Spleen (tissue), 7 donors: ENCODE measurements around the gene NAP1L3.

Source experiments
- CTCF ChIP-seq, 11 experiments: fragments of 200-600 bp in 7 of 11; fragments of 450-650 bp in 4 of 11; sonication (generic) in 4 of 11; IDR thresholded peaks in 8 of 11; conservative IDR thresholded peaks in 3 of 11; 1 replicate in 7 of 11; 2 replicates in 4 of 11; pipeline versions ENCODE4 v1.4.0 to v1.8.0; 2016 to 2021; ENCODE audit warnings: antibody characterized with exemption in 11 of 11, inconsistent platforms in 4 of 11, mild to moderate bottlenecking in 1 of 11
- POLR2A ChIP-seq, 3 donors: fragments of 450-650 bp; IDR thresholded peaks; one replicate each; pipeline ENCODE4 v1.5.1; 2017; ENCODE audit warnings: antibody characterized with exemption in 3 of 3, mild to moderate bottlenecking in 1 of 3
- POLR2AphosphoS5 ChIP-seq, 3 donors: sonication (generic); formaldehyde crosslinking; IDR thresholded peaks; one replicate each; pipeline ENCODE4 v1.5.1; 2017; ENCODE audit warnings: antibody characterized with exemption in 3 of 3
- donor health status: DM: no; HTN: no; CAD: no; lungs with moderate emphysema.
- donor health status: DM: no; HTN: no; CAD: no.
- donor health status: DM: no; HTN: no; CAD: no.

- no peak for TF ChIP-seq CTCF (IDR thresholded peaks at IDR 0.05 in 8 of 11, conservative IDR thresholded peaks at IDR 0.05 in 3 of 11)
- TF ChIP-seq POLR2A (IDR thresholded peaks at IDR 0.05): no peak
- TF ChIP-seq POLR2AphosphoS5 (IDR thresholded peaks at IDR 0.05): no peak
These were observed 492 bp upstream of the NAP1L3 start, which contains the start of gene FAM133A for GRCh38 chrX:93673869-93674271.
